Esophagus squamous epithelium (tissue), 4 donors: ENCODE measurements around the gene AMPD1.

ENCODE experiments used
- CTCF ChIP-seq, 6 experiments: fragments of 450-650 bp in 4 of 6; fragments of 200-600 bp in 2 of 6; sonication (generic) in 2 of 6; IDR thresholded peaks; one replicate each; pipeline ENCODE4 v1.5.1; 2016 to 2019; ENCODE audit warnings: antibody characterized with exemption in 6 of 6, mild to moderate bottlenecking in 4 of 6, moderate library complexity in 4 of 6
- POLR2A ChIP-seq, 4 donors: fragments of 450-650 bp; IDR thresholded peaks; one replicate each; pipeline ENCODE4 v1.6.1; 2017; ENCODE audit warnings: antibody characterized with exemption in 4 of 4, mild to moderate bottlenecking in 4 of 4, moderate library complexity in 3 of 4

DNA sequence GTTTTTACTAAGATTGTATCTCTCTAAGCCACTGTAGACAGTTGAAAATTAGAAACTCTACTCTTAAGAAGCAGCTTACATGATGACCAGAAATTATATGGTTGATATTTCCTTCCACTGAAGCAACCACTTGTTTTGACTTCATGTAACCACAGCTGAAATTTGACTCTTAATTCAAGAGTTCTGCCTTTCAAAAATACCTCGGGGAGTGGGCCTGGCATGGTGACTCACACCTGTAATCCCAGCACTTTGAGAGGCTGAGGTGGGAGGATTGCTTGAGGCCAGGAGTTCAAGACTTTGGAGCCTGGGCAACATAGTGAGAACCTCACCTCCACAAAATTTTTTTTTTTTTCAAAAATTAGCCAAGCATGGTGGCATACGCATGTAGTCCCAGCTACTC lies 4.3 kb downstream of the AMPD1 start:
- TF ChIP-seq CTCF (IDR thresholded peaks at IDR 0.05) (no peak), POLR2A (IDR thresholded peaks at IDR 0.05) (no peak)
